HepG2 (cell line): ENCODE data around the gene SNED1. TPM values are rescaled to one million over a fixed set of nuclear protein-coding genes. Genes with fewer than 3 reads are reported as not detected.
A peak's percentile ranks its signal among the peaks of the same experiment; 100 is the strongest.

Experiments
- ATF4 ChIP-seq, 2 experiments: fragments of 450-650 bp in 1 of 2; sonication (generic) in 1 of 2; formaldehyde crosslinking; IDR thresholded peaks; 2 replicates each; pipeline versions ENCODE4 v1.5.0 to v1.8.0; 2020 to 2022; ENCODE audit warnings: mild to moderate bottlenecking in 1 of 2, missing genetic modification reagents in 1 of 2
- CSRNP2 ChIP-seq: sonication (generic); formaldehyde crosslinking; conservative IDR thresholded peaks from 2 replicates; pipeline ENCODE4 v1.8.0; 2022; ENCODE audit warnings: low read depth, missing genetic modification reagents
- DNMT3B ChIP-seq: conservative IDR thresholded peaks from 2 replicates; pipeline ENCODE4 v1.6.1; 2016; ENCODE audit warnings: missing biosample characterization, control low read depth
- EEA1 ChIP-seq: sonication (generic); formaldehyde crosslinking; IDR thresholded peaks from 2 replicates; pipeline ENCODE4 v1.5.1; 2020; ENCODE audit warnings: mild to moderate bottlenecking, missing genetic modification reagents, borderline replicate concordance
- EZH2 ChIP-seq: conservative IDR thresholded peaks from 2 replicates; pipeline ENCODE4 v1.6.1; 2012; ENCODE audit warnings: mild to moderate bottlenecking, low read depth, low read length, moderate library complexity
- FOXM1 ChIP-seq: sonication (generic); formaldehyde crosslinking; IDR thresholded peaks from 2 replicates; pipeline ENCODE4 v1.5.0; 2020; ENCODE audit warnings: missing genetic modification reagents
- MTF2 ChIP-seq: sonication (generic); formaldehyde crosslinking; IDR thresholded peaks from 2 replicates; pipeline ENCODE4 v1.5.0; 2020; ENCODE audit warnings: missing genetic modification reagents, borderline replicate concordance
- MXD3 ChIP-seq: IDR thresholded peaks from 2 replicates; pipeline ENCODE4 v1.6.1; 2016; ENCODE audit warnings: mild to moderate bottlenecking, missing biosample characterization, missing genetic modification reagents
- SRSF1 ChIP-seq: fragments of 200-400 bp; formaldehyde crosslinking; optimal IDR thresholded peaks from 2 replicates; pipeline ENCODE3; 2017; ENCODE audit warnings: mild to moderate bottlenecking, low read depth, low read length, moderate library complexity
- TFAP4 ChIP-seq: sonication (generic); IDR thresholded peaks from 2 replicates; pipeline ENCODE4 v1.6.1; 2016; ENCODE audit warnings: low read depth, borderline replicate concordance
- TMF1 ChIP-seq: sonication (generic); formaldehyde crosslinking; IDR thresholded peaks from 2 replicates; pipeline ENCODE4 v1.8.1; 2022; ENCODE audit warnings: low read depth, missing genetic modification reagents
- ZNF160 ChIP-seq: sonication (generic); formaldehyde crosslinking; IDR thresholded peaks from 2 replicates; pipeline ENCODE4 v1.8.0; 2022; ENCODE audit warnings: mild to moderate bottlenecking, inconsistent platforms, missing genetic modification reagents
- ZNF234 ChIP-seq: sonication (generic); formaldehyde crosslinking; conservative IDR thresholded peaks from 2 replicates; pipeline ENCODE4 v1.5.1; 2020; ENCODE audit warnings: mild to moderate bottlenecking, missing genetic modification reagents
- ZNF275 ChIP-seq: sonication (generic); formaldehyde crosslinking; IDR thresholded peaks from 2 replicates; pipeline ENCODE4 v1.8.0; 2022; ENCODE audit warnings: missing genetic modification reagents, mild to moderate bottlenecking, inconsistent platforms, borderline replicate concordance
- ZNF446 ChIP-seq: sonication (generic); formaldehyde crosslinking; IDR thresholded peaks from 2 replicates; pipeline ENCODE4 v1.5.0; 2020; ENCODE audit warnings: mild to moderate bottlenecking, missing genetic modification reagents
- ZNF704 ChIP-seq: sonication (generic); formaldehyde crosslinking; IDR thresholded peaks from 2 replicates; pipeline ENCODE4 v1.8.1; 2023; ENCODE audit warnings: mild to moderate bottlenecking, inconsistent platforms, moderate library complexity, missing genetic modification reagents, borderline replicate concordance
- ZNF775 ChIP-seq: sonication (generic); formaldehyde crosslinking; IDR thresholded peaks from 2 replicates; pipeline ENCODE4 v1.4.0; 2020; ENCODE audit warnings: missing genetic modification reagents, mild to moderate bottlenecking, moderate library complexity, borderline replicate concordance
- ZNF841 ChIP-seq: sonication (generic); formaldehyde crosslinking; IDR thresholded peaks from 2 replicates; pipeline ENCODE4 v1.8.1; 2023; ENCODE audit warnings: missing genetic modification reagents, borderline replicate concordance
- ZSCAN25 ChIP-seq: sonication (generic); formaldehyde crosslinking; IDR thresholded peaks from 2 replicates; pipeline ENCODE4 v1.8.0; 2022; ENCODE audit warnings: mild to moderate bottlenecking, missing genetic modification reagents
- polyA plus RNA-seq, 8 experiments: library from polyadenylated mRNA; depleted of rRNA in 3 of 8; stranded (reverse) in 7 of 8; unstranded in 1 of 8; fragments of >200 nt; fragmentation: Illumina TruSeq in 4 of 8; extraction: Trizol in 4 of 8; gene quantifications; 2 replicates each; pipeline versions ENCODE4 v1.2.1 to v1.2.3, GENCODE V29; 2011 to 2016; ENCODE audit warnings: low read depth in 4 of 8, missing spikeins in 1 of 8, mixed read lengths in 1 of 8; ENCODE audit not compliant: insufficient read depth in 1 of 8
- total RNA-seq, 5 experiments: library from RNA; depleted of rRNA; stranded (reverse); fragments of >200 nt; fragmentation: Illumina TruSeq; extraction: Trizol; gene quantifications; 2 replicates each; pipeline ENCODE4 v1.2.3, GENCODE V29; 2016; ENCODE audit warnings: low read depth in 1 of 5
- TF ChIP-seq, protein P1 (sequence below): sonication (generic); formaldehyde crosslinking; IDR thresholded peaks from 2 replicates; pipeline ENCODE4 v1.8.0; 2022; ENCODE audit warnings: mild to moderate bottlenecking, missing genetic modification reagents

The SNED1 gene
- total and polyA plus RNA-seq, 2 of the 13 experiments (the other 11 are each of a cell fraction or from before 2014, with no cell fraction given): 0.15 to 0.65 TPM

- TF ChIP-seq, protein P1, sequence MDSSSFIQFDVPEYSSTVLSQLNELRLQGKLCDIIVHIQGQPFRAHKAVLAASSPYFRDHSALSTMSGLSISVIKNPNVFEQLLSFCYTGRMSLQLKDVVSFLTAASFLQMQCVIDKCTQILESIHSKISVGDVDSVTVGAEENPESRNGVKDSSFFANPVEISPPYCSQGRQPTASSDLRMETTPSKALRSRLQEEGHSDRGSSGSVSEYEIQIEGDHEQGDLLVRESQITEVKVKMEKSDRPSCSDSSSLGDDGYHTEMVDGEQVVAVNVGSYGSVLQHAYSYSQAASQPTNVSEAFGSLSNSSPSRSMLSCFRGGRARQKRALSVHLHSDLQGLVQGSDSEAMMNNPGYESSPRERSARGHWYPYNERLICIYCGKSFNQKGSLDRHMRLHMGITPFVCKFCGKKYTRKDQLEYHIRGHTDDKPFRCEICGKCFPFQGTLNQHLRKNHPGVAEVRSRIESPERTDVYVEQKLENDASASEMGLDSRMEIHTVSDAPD: no peak
- TF ChIP-seq ZNF446 (CRISPR knock-in tag) (0 out of 2 replicates have a peak, but pooled peaks have one; percentile 32), TFAP4 (no peak), ZSCAN25 (no peak), MTF2 (CRISPR knock-in tag) (peak; percentile 84; the same call in 1 of the 2 replicates), MXD3 (CRISPR knock-in tag) (peak; percentile 71; the same call in 1 of the 2 replicates), SRSF1 (no peak), ZNF275 (CRISPR knock-in tag) (no peak), EZH2 (0 out of 2 replicates have a peak, but pooled peaks have one; percentile 49), DNMT3B (CRISPR knock-in tag) (no peak), CSRNP2 (no peak), ZNF234 (no peak), ATF4 (CRISPR knock-in tag; IDR thresholded peaks at IDR 0.05) (no peak), ZNF775 (CRISPR knock-in tag) (no peak), EEA1 (CRISPR knock-in tag) (no peak), ZNF160 (no peak), ZNF704 (CRISPR knock-in tag) (no peak), ZNF841 (CRISPR knock-in tag) (no peak), FOXM1 (CRISPR knock-in tag) (no peak), TMF1 (no peak)
Observed at GRCh38 chr2:240997856-240998705, at the start of gene SNED1 (continued).
